K562 (cell line): ENCODE data around the gene TRNT1. TPM values are rescaled to one million over a fixed set of nuclear protein-coding genes. Genes with fewer than 3 reads are reported as not detected.

Experiments used
- GMEB1 ChIP-seq: fragments of 250-450 bp; sonication (Bioruptor Pico); IDR thresholded peaks from 2 replicates; pipeline ENCODE4 v1.4.0; 2020; ENCODE audit warnings: mild to moderate bottlenecking
- KDM1A ChIP-seq, 2 experiments: fragments of 450-650 bp; IDR thresholded peaks; 2 replicates each; pipeline ENCODE4 v1.6.1; 2016; ENCODE audit warnings: mild to moderate bottlenecking in 2 of 2
- KDM4B ChIP-seq, 2 experiments: fragments of 450-650 bp in 1 of 2; sonication (generic) in 1 of 2; IDR thresholded peaks; 2 replicates each; pipeline ENCODE4 v1.6.1; 2016 to 2017; ENCODE audit warnings: borderline replicate concordance in 2 of 2, antibody characterized with exemption in 1 of 2, low read depth in 1 of 2, mild to moderate bottlenecking in 1 of 2
- NCOA1 ChIP-seq: fragments of 450-650 bp; IDR thresholded peaks from 2 replicates; pipeline ENCODE4 v1.6.1; 2016; ENCODE audit warnings: low read depth
- PHF8 ChIP-seq: fragments of 200-600 bp; sonication (generic); IDR thresholded peaks from 2 replicates; pipeline ENCODE4 v1.6.1; 2012; ENCODE audit warnings: mixed run types, mild to moderate bottlenecking, inconsistent platforms, low read length, moderate library complexity, borderline replicate concordance
- POLR2H ChIP-seq: IDR thresholded peaks from 2 replicates; pipeline ENCODE4 v1.6.1; 2016; ENCODE audit warnings: missing genetic modification characterization, low read depth, mild to moderate bottlenecking, control low read depth, missing compliant biosample characterization, moderate library complexity
- REST ChIP-seq, 2 experiments: fragments of 450-650 bp; formaldehyde crosslinking in 1 of 2; IDR thresholded peaks; 2 replicates each; pipeline versions ENCODE4 v1.4.0 to v1.6.1; 2014 to 2020; ENCODE audit warnings: mild to moderate bottlenecking in 2 of 2, borderline replicate concordance in 1 of 2, low read depth in 1 of 2
- SAFB ChIP-seq: fragments of 200-400 bp; formaldehyde crosslinking; IDR thresholded peaks from 2 replicates; pipeline ENCODE4 v1.6.1; 2017; ENCODE audit warnings: low read depth, low read length, borderline replicate concordance
- TBL1XR1 ChIP-seq, 2 experiments: IDR thresholded peaks; 2 replicates each; pipeline ENCODE4 v1.6.1; 2012; ENCODE audit warnings: improper control_type of control experiment in 2 of 2, low read length in 2 of 2, mild to moderate bottlenecking in 1 of 2
- THAP12 ChIP-seq: fragments of 250-450 bp; sonication (Bioruptor Pico); IDR thresholded peaks from 2 replicates; pipeline ENCODE4 v1.9.0; 2021; ENCODE audit warnings: mild to moderate bottlenecking, inconsistent platforms
- ZNF263 ChIP-seq: sonication (generic); formaldehyde crosslinking; IDR thresholded peaks from 2 replicates; pipeline ENCODE4 v1.8.0; 2022; ENCODE audit warnings: mild to moderate bottlenecking, missing genetic modification reagents, borderline replicate concordance
- polyA plus RNA-seq, 8 experiments: library from polyadenylated mRNA; depleted of rRNA in 4 of 8; stranded (reverse) in 5 of 8; unstranded in 3 of 8; fragments of >200 nt; fragmentation: Nextera tagmentation in 2 of 8; fragmentation: Illumina TruSeq in 1 of 8; extraction: Ambion mirVana in 2 of 8; extraction: Trizol in 1 of 8; gene quantifications; 2 replicates each; pipeline versions ENCODE4 v1.2.1 to v1.2.3, GENCODE V29; 2011 to 2014; ENCODE audit warnings: inconsistent platforms in 1 of 8, missing spikeins in 1 of 8
- total RNA-seq, 7 experiments: library from RNA; depleted of rRNA in 6 of 7; stranded (reverse); fragments of >200 nt in 6 of 7; fragmentation: Illumina TruSeq in 2 of 7; extraction: Trizol in 2 of 7; gene quantifications; 2 replicates each; pipeline versions ENCODE4 v1.2.1 to v1.2.3, GENCODE V29; 2011 to 2021; ENCODE audit warnings: low replicate concordance in 1 of 7
- TF ChIP-seq, protein P1 (sequence below): fragments of 450-650 bp; IDR thresholded peaks from 2 replicates; pipeline ENCODE4 v1.6.1; 2016; ENCODE audit warnings: mild to moderate bottlenecking

The TRNT1 gene
- total and polyA plus RNA-seq, 9 of the 15 experiments (the other 6 are each of a cell fraction or from before 2014, with no cell fraction given) = 38.1 to 58.2 (median 47.4) TPM

GRCh38 chr3:3177861-3178497 lies 51.2 kb downstream of the TRNT1 start (continued):
- TF ChIP-seq, protein P1, sequence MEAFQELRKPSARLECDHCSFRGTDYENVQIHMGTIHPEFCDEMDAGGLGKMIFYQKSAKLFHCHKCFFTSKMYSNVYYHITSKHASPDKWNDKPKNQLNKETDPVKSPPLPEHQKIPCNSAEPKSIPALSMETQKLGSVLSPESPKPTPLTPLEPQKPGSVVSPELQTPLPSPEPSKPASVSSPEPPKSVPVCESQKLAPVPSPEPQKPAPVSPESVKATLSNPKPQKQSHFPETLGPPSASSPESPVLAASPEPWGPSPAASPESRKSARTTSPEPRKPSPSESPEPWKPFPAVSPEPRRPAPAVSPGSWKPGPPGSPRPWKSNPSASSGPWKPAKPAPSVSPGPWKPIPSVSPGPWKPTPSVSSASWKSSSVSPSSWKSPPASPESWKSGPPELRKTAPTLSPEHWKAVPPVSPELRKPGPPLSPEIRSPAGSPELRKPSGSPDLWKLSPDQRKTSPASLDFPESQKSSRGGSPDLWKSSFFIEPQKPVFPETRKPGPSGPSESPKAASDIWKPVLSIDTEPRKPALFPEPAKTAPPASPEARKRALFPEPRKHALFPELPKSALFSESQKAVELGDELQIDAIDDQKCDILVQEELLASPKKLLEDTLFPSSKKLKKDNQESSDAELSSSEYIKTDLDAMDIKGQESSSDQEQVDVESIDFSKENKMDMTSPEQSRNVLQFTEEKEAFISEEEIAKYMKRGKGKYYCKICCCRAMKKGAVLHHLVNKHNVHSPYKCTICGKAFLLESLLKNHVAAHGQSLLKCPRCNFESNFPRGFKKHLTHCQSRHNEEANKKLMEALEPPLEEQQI = no peak
- TF ChIP-seq SAFB (no peak), GMEB1 (CRISPR knock-in tag) (no peak), POLR2H (tag) (0 out of 2 replicates have a peak, but pooled peaks have one; percentile 17), KDM4B (IDR thresholded peaks at IDR 0.05; ENCODE audit: borderline replicate concordance in 2 of 2, low read depth in 1 of 2) (no peak), NCOA1 (no peak), TBL1XR1 (IDR thresholded peaks at IDR 0.05; ENCODE audit: low read length in 2 of 2) (no peak), REST (IDR thresholded peaks at IDR 0.05; ENCODE audit: borderline replicate concordance) (no peak), REST (CRISPR knock-in tag; IDR thresholded peaks at IDR 0.05; ENCODE audit: low read depth) (no peak), KDM1A (IDR thresholded peaks at IDR 0.05) (no peak), THAP12 (CRISPR knock-in tag) (no peak), ZNF263 (CRISPR knock-in tag) (no peak), PHF8 (no peak)
